WTC11 (cell line): ENCODE results near the gene PRR19.

Experiments used
- CTCF ChIP-seq: fragments of 200-600 bp; IDR thresholded peaks from 2 replicates; pipeline ENCODE4 v1.8.0; 2022; ENCODE audit warnings: antibody characterized with exemption
- IRF2 ChIP-seq: sonication (generic); formaldehyde crosslinking; IDR thresholded peaks from 2 replicates; pipeline ENCODE4 v1.8.0; 2022; ENCODE audit warnings: low read depth, missing genetic modification reagents, borderline replicate concordance
- TEAD1 ChIP-seq: sonication (generic); formaldehyde crosslinking; IDR thresholded peaks from 2 replicates; pipeline ENCODE4 v1.8.0; 2022; ENCODE audit warnings: mild to moderate bottlenecking, missing genetic modification reagents
- TF ChIP-seq, protein P1 (sequence below): sonication (generic); formaldehyde crosslinking; IDR thresholded peaks from 2 replicates; pipeline ENCODE4 v1.8.1; 2023; ENCODE audit warnings: mild to moderate bottlenecking, missing genetic modification reagents, moderate library complexity

- TF ChIP-seq IRF2 (CRISPR knock-in tag) (no peak), CTCF (no peak), TEAD1 (CRISPR knock-in tag) (no peak)
- TF ChIP-seq, protein P1, sequence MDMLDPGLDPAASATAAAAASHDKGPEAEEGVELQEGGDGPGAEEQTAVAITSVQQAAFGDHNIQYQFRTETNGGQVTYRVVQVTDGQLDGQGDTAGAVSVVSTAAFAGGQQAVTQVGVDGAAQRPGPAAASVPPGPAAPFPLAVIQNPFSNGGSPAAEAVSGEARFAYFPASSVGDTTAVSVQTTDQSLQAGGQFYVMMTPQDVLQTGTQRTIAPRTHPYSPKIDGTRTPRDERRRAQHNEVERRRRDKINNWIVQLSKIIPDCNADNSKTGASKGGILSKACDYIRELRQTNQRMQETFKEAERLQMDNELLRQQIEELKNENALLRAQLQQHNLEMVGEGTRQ (CRISPR knock-in tag), result no peak
These were observed 12.9 kb upstream of the PRR19 start for GRCh38 chr19:42288881-42289555.
